ENCODE measurements around the gene ATXN2. TPM values are rescaled to one million over a fixed set of nuclear protein-coding genes. Genes with fewer than 3 reads are reported as not detected.
"Not testable (repeated sequence)": the region's sequence is repeated elsewhere in the genome, so short reads cannot be mapped to it uniquely, and the experiment has no call there.

Gene ATXN2
- polyA plus RNA-seq, 1 donor, result 102 TPM

DNA sequence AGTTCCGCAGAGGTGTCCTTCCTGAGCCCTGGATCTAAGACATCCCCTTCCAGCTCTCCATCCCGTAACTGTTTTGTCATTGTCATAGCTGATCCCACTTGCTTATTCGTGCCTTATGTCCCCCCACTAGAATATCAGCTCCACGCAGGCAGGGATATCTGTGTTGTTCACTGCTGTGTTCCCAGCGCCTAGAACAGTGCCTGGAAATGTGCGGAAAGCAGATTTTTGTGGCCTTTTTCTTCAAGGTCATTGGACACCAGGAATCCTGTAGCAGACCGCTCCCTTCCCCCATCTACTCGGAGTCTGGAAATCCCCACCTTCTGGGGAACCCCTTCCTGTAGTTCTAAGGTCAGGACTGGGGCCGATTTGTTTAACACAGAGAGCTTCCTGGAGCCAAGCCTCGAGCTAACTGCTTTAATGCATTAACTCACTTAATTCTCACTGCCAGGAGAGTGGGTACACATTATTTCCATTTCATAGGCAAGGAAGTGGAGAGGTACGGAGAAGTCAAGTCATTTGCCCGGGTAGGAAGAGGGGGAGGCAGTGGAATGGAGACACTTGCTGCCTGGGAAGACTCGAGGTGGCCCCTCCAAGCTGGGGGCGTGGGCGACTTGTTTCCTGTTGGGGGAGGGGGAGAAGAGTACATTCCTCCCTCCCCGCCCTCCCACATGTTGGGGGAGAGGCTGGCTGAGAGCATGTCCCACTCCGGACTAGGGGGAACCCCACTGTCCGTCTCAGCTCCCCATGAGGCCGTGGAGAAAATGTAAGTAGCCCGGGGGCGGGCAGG lies 194.6 kb downstream of the ATXN2 start:
- DNase-seq, result no peak

- not testable (repeated sequence) for DNase-seq
These were observed 196.7 kb downstream of the ATXN2 start for GRCh38 chr12:111402490-111402824.

Other genes with a start within 250 kb of the ATXN2 start
- 10.0 TPM for gene PHETA1, start 230.2 kb downstream of the ATXN2 start, polyA plus RNA-seq (ENCODE audit: insufficient read length)
- gene SH2B3, start 193.4 kb downstream of the ATXN2 start, polyA plus RNA-seq (ENCODE audit: insufficient read length), result 17.8 TPM
- gene BRAP, start 86.6 kb upstream of the ATXN2 start, polyA plus RNA-seq (ENCODE audit: insufficient read length), result 20.8 TPM
- 54.7 TPM for gene ACAD10, start 86.7 kb upstream of the ATXN2 start, polyA plus RNA-seq (ENCODE audit: insufficient read length)
- gene ALDH2, start 167.6 kb upstream of the ATXN2 start, polyA plus RNA-seq (ENCODE audit: insufficient read length), result 91.9 TPM
- 68.8 TPM for gene MAPKAPK5, start 242.9 kb upstream of the ATXN2 start, polyA plus RNA-seq (ENCODE audit: insufficient read length)